Prostate gland (tissue), 2 donors: Measurements from ENCODE around the gene TTYH2.

Experiments
- POLR2A ChIP-seq: fragments of 450-650 bp; IDR thresholded peaks from one replicate; pipeline ENCODE4 v1.6.1; 2016; ENCODE audit warnings: antibody characterized with exemption, mild to moderate bottlenecking
- TF ChIP-seq, protein P1 (sequence below), 4 experiments: fragments of 200-600 bp in 2 of 4; fragments of 450-650 bp in 2 of 4; sonication (generic) in 2 of 4; IDR thresholded peaks; 1 replicate in 3 of 4; 2 replicates in 1 of 4; pipeline ENCODE4 v1.5.1; 2016 to 2019; ENCODE audit warnings: antibody characterized with exemption in 4 of 4, mild to moderate bottlenecking in 2 of 4, moderate library complexity in 2 of 4

DNA sequence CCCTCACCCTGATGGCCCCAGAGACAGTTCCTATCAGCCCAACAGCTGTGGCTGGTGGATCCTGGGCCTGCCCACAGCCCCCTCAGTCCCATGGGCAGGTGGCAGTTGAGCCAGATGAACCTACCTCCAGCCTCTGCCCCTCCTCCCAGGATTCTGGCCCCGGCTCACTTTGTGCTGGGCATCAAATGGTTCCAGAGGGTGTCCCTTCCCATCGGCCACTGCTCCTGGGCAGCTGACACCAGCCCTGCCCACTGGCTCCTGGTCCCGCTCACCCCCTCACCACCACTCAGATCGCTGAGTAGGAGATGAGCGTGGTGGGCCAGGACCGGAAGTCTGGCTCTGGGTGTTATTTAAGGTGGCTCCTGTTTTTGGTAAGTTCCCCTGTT is 2.0 kb downstream of the TTYH2 start:
- no peak for TF ChIP-seq POLR2A
- TF ChIP-seq, protein P1, sequence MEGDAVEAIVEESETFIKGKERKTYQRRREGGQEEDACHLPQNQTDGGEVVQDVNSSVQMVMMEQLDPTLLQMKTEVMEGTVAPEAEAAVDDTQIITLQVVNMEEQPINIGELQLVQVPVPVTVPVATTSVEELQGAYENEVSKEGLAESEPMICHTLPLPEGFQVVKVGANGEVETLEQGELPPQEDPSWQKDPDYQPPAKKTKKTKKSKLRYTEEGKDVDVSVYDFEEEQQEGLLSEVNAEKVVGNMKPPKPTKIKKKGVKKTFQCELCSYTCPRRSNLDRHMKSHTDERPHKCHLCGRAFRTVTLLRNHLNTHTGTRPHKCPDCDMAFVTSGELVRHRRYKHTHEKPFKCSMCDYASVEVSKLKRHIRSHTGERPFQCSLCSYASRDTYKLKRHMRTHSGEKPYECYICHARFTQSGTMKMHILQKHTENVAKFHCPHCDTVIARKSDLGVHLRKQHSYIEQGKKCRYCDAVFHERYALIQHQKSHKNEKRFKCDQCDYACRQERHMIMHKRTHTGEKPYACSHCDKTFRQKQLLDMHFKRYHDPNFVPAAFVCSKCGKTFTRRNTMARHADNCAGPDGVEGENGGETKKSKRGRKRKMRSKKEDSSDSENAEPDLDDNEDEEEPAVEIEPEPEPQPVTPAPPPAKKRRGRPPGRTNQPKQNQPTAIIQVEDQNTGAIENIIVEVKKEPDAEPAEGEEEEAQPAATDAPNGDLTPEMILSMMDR (IDR thresholded peaks at IDR 0.05), result no peak
